Suprapubic skin (tissue), 4 donors: ENCODE results near the gene DDX19B.

Experiments used
- CTCF ChIP-seq, 2 donors: fragments of 200-600 bp in 1 of 2; fragments of 450-650 bp in 1 of 2; sonication (generic) in 1 of 2; IDR thresholded peaks; one replicate each; pipeline ENCODE4 v1.5.1; 2016 to 2019; ENCODE audit warnings: antibody characterized with exemption in 2 of 2, mild to moderate bottlenecking in 1 of 2, moderate library complexity in 1 of 2
- EP300 ChIP-seq: sonication (generic); formaldehyde crosslinking; IDR thresholded peaks from one replicate; pipeline ENCODE4 v1.6.1; 2017; ENCODE audit warnings: antibody characterized with exemption
- POLR2A ChIP-seq, 2 donors: fragments of 450-650 bp; IDR thresholded peaks; one replicate each; pipeline ENCODE4 v1.6.1; 2017; ENCODE audit warnings: antibody characterized with exemption in 2 of 2, mild to moderate bottlenecking in 2 of 2, moderate library complexity in 2 of 2
- POLR2AphosphoS5 ChIP-seq, 3 donors: sonication (generic); formaldehyde crosslinking; IDR thresholded peaks; one replicate each; pipeline ENCODE4 v1.6.1; 2017; ENCODE audit warnings: antibody characterized with exemption in 3 of 3

- no peak for TF ChIP-seq POLR2AphosphoS5 (IDR thresholded peaks at IDR 0.05)
- TF ChIP-seq CTCF (IDR thresholded peaks at IDR 0.05) = no peak
- TF ChIP-seq POLR2A (IDR thresholded peaks at IDR 0.05) = no peak
- no peak for TF ChIP-seq EP300
Measured at GRCh38 chr16:70255574-70255973, 43.4 kb upstream of the DDX19B start.
